Activated B cell treated with CpG ODN at 0.5 μM for 24 hours (primary cell): ENCODE data around the gene TIGD4. TPM values are rescaled to one million over a fixed set of nuclear protein-coding genes. Genes with fewer than 3 reads are reported as not detected.

ENCODE experiments used
- ATAC-seq: fragments of 200-7000 bp; cut with Tn5 transposase; one replicate; pipeline ENCODE4 v1.10.0; 2021; ENCODE audit warnings: low read depth, mild to moderate bottlenecking, moderate library complexity
- CTCF ChIA-PET: fragments of 350-600 bp; sonication (Branson Sonifier 250); formaldehyde crosslinking; loops from one replicate; lab custom pipeline; 2021; ENCODE audit warnings: antibody characterized with exemption; lab: Charles Lee
- POLR2A ChIA-PET: fragments of 350-600 bp; sonication (Branson Sonifier 250); formaldehyde crosslinking; loops from one replicate; lab custom pipeline; 2021; ENCODE audit warnings: antibody characterized with exemption; lab: Charles Lee
- DNase-seq: peaks from one replicate; pipeline ENCODE4 v3.0.0; 2022
- H3K27ac Mint-ChIP-seq: one replicate; pipeline ENCODE4 v1.8.0; 2020; ENCODE audit warnings: mixed read lengths
- H3K27me3 Mint-ChIP-seq: one replicate; pipeline ENCODE4 v1.8.0; 2021; ENCODE audit warnings: mixed read lengths
- H3K36me3 Mint-ChIP-seq: one replicate; pipeline ENCODE4 v1.8.0; 2021; ENCODE audit warnings: low read depth, mixed read lengths
- H3K4me1 Mint-ChIP-seq: one replicate; pipeline ENCODE4 v1.8.0; 2021; ENCODE audit warnings: mixed read lengths
- H3K4me3 Mint-ChIP-seq: one replicate; pipeline ENCODE4 v1.8.0; 2020; ENCODE audit warnings: mild to moderate bottlenecking, mixed read lengths
- H3K9me3 Mint-ChIP-seq: one replicate; pipeline ENCODE4 v1.8.0; 2020; ENCODE audit warnings: mixed read lengths
- CTCF ChIP-seq: fragments of 200-600 bp; IDR thresholded peaks from one replicate; pipeline ENCODE4 v1.8.0; 2022; ENCODE audit warnings: antibody characterized with exemption, mild to moderate bottlenecking
- intact Hi-C: fragments of 100-400 bp; cut with micrococcal nuclease; formaldehyde crosslinking; loops from one replicate; pipeline ENCODE4 v1.15.1; 2024
- total RNA-seq: library from RNA; stranded (reverse); gene quantifications from 2 replicates; pipeline ENCODE4 v1.2.3, GENCODE V29; 2022

Gene TIGD4
- total RNA-seq, result 0.24 and 0.44 TPM in 2 replicates

GRCh38 chr4:152779513-152780266 is at the start of gene TIGD4, which contains the start of gene ARFIP1:
TSS of gene TIGD4 (minus strand) at chr4:152779730. CDS start at chr4:152771004, 8,726 bp downstream.
TSS of gene ARFIP1 (plus strand) at chr4:152779954. CDS start at chr4:152829634, 49,680 bp downstream.
- peaks cover 41% of the 10 kb centered on the region for H3K4me1 Mint-ChIP-seq
- H3K36me3 Mint-ChIP-seq, result peaks cover 11% of the 10 kb centered on the region
- no peaks in the 10 kb centered on the region for H3K9me3 Mint-ChIP-seq
- no peak for TF ChIP-seq CTCF
- DNase-seq (peak; percentile 93), ATAC-seq (peak; percentile 88)
- H3K27me3 Mint-ChIP-seq, result no peaks in the 10 kb centered on the region
- peak within 1 kb of the TSS; percentile 97 for H3K4me3 Mint-ChIP-seq
- ChIA-PET CTCF (interaction anchor here (0.9 to 1.6 kb wide), 6 partner anchors 10 to 929 kb away, joined by 3 to 5 read pairs (median 4); no protein-coding TSS in a partner anchor), POLR2A (interaction anchor here (0.6 to 1.1 kb wide), 6 partner anchors 10 to 951 kb away, joined by 3 to 11 read pairs (median 4); partner anchors contain the start of gene FBXW7)
- intact Hi-C loops, result loop anchor here (1.0 to 5.0 kb wide), 9 partner anchors 67 to 1680 kb away; partner anchors contain the start of genes FBXW7, GATB, RPS3A and TMEM154
- peak within 1 kb of the TSS; percentile 92 for H3K27ac Mint-ChIP-seq

GRCh38 chr4:152828122-152828521 is 48.6 kb upstream of the TIGD4 start:
- CTCF ChIA-PET, result no interaction called here
- POLR2A ChIA-PET, result no interaction called here
- Mint-ChIP-seq H3K27me3 (no peaks in the 10 kb centered on the region), H3K4me1 (no peaks in the 10 kb centered on the region), H3K9me3 (peaks cover 25% of the 10 kb centered on the region), H3K4me3 (no peak overlapping the region), H3K36me3 (peaks cover 47% of the 10 kb centered on the region), H3K27ac (no peak overlapping the region)
- TF ChIP-seq CTCF, result no peak
- intact Hi-C loops, result no loop called here
- DNase-seq (no peak), ATAC-seq (no peak)

DNA sequence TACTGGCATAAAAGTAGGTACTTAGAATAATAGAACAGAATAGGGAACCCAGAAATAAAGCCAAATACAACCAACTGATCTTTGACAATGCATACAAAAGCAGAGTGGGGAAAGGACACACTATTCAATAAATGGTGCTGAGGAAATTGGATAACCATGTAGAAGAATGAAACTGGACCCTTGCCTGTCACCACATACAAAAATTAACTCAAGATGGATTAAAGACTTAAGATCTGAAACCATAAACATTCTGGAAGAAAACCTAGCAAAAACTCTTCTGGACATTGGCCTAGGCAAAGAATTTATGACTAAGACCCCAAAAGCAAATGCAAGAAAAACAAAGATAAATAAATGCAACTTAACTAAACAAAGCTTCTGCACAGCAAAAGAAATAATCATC is 45.8 kb upstream of the TIGD4 start:
- no peak for DNase-seq
- ATAC-seq, result no peak
- Mint-ChIP-seq H3K27ac (no peak overlapping the region), H3K27me3 (no peaks in the 10 kb centered on the region), H3K9me3 (peaks cover 25% of the 10 kb centered on the region), H3K36me3 (peaks cover 23% of the 10 kb centered on the region), H3K4me1 (no peaks in the 10 kb centered on the region), H3K4me3 (no peak overlapping the region)
- ChIA-PET POLR2A (no interaction called here), CTCF (no interaction called here)
- intact Hi-C loops, result no loop called here
- no peak for TF ChIP-seq CTCF

DNA sequence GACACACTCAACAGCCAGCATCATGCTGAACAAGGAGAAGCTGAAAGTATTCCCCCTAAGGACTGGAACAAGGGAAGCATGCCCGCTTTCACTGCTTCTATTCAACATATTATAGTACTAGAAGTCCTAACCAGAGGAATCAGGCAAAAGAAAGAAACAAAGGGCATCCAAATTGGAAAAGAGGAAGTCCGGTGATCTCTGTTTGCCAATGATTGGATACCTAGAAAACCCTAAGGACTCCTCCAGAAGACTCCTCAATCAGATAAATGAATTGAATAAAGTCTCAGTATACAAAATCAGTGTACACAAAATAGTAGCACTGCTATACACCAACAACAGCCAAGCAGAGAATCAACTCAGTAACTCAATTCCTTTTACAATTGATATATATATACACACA is 45.0 kb upstream of the TIGD4 start:
- CTCF ChIA-PET, result no interaction called here
- intact Hi-C loops, result no loop called here
- Mint-ChIP-seq H3K4me3 (no peak overlapping the region), H3K4me1 (no peaks in the 10 kb centered on the region), H3K27ac (no peak overlapping the region), H3K36me3 (peaks cover 22% of the 10 kb centered on the region), H3K27me3 (no peaks in the 10 kb centered on the region), H3K9me3 (peaks cover 25% of the 10 kb centered on the region)
- TF ChIP-seq CTCF, result no peak
- no peak for DNase-seq
- no peak for ATAC-seq
- POLR2A ChIA-PET, result no interaction called here

GRCh38 chr4:152822323-152822722 is 42.8 kb upstream of the TIGD4 start:
- no peak for DNase-seq
- intact Hi-C loops, result no loop called here
- no peak for ATAC-seq
- TF ChIP-seq CTCF, result no peak
- Mint-ChIP-seq H3K9me3 (peaks cover 13% of the 10 kb centered on the region), H3K4me1 (peaks cover 12% of the 10 kb centered on the region), H3K4me3 (no peak overlapping the region), H3K27me3 (no peaks in the 10 kb centered on the region), H3K27ac (no peak overlapping the region), H3K36me3 (peaks cover 14% of the 10 kb centered on the region)
- ChIA-PET POLR2A (no interaction called here), CTCF (no interaction called here)
